Liver (tissue), 9 donors: ENCODE data around the gene EXOG. TPM values are rescaled to one million over a fixed set of nuclear protein-coding genes. Genes with fewer than 3 reads are reported as not detected.

Experiments
- DNase-seq: peaks from one replicate; pipeline ENCODE4 v3.0.0-alpha.2; 2017; ENCODE audit warnings: low spot score
- H3K27ac ChIP-seq, 2 donors: one replicate each; pipeline ENCODE4 v1.7.0; 2013; ENCODE audit warnings: inconsistent platforms in 2 of 2, low read length in 2 of 2, control low read depth in 1 of 2, low read depth in 1 of 2, mild to moderate bottlenecking in 1 of 2
- H3K27me3 ChIP-seq, 4 donors: one replicate each; pipeline versions ENCODE4 v1.6.1 to v1.7.0; 2013; ENCODE audit warnings: low read length in 3 of 4, inconsistent platforms in 1 of 4, mild to moderate bottlenecking in 1 of 4, moderate library complexity in 1 of 4; ENCODE audit not compliant: control insufficient read depth in 4 of 4, insufficient read depth in 4 of 4
- H3K36me3 ChIP-seq, 4 donors: one replicate each; pipeline versions ENCODE4 v1.6.1 to v1.7.0; 2013; ENCODE audit warnings: low read length in 3 of 4, mild to moderate bottlenecking in 3 of 4, low read depth in 1 of 4, moderate library complexity in 1 of 4; ENCODE audit not compliant: control insufficient read depth in 4 of 4, insufficient read depth in 3 of 4
- H3K4me1 ChIP-seq, 4 donors: one replicate each; pipeline versions ENCODE4 v1.6.1 to v1.7.0; 2013; ENCODE audit warnings: low read length in 3 of 4, mild to moderate bottlenecking in 3 of 4, moderate library complexity in 1 of 4; ENCODE audit not compliant: control insufficient read depth in 4 of 4, insufficient read depth in 4 of 4
- H3K4me3 ChIP-seq, 3 donors: one replicate each; pipeline versions ENCODE4 v1.6.1 to v1.7.0; 2013; ENCODE audit warnings: low read length in 3 of 3, control low read depth in 1 of 3, low read depth in 1 of 3, mild to moderate bottlenecking in 1 of 3
- H3K9ac ChIP-seq, 2 donors: one replicate each; pipeline ENCODE4 v1.7.0; 2013; ENCODE audit warnings: low read length in 2 of 2, mild to moderate bottlenecking in 2 of 2, moderate library complexity in 2 of 2, control low read depth in 1 of 2, low read depth in 1 of 2
- H3K9me3 ChIP-seq, 4 donors: one replicate each; pipeline versions ENCODE4 v1.6.1 to v1.7.0; 2013; ENCODE audit warnings: low read length in 3 of 4; ENCODE audit not compliant: control insufficient read depth in 4 of 4
- ATF3 ChIP-seq: IDR thresholded peaks from 2 replicates; pipeline ENCODE4 v1.6.1; 2016; ENCODE audit warnings: antibody characterized with exemption
- CTCF ChIP-seq: fragments of 150-350 bp; IDR thresholded peaks from 2 replicates; pipeline ENCODE4 v1.5.1; 2017; ENCODE audit warnings: improper control_type of control experiment, low read depth, low read length; ENCODE audit not compliant: missing input control
- EGR1 ChIP-seq, 2 donors: IDR thresholded peaks; 2 replicates each; pipeline ENCODE4 v1.6.1; 2016 to 2018; ENCODE audit warnings: antibody characterized with exemption in 2 of 2, low read depth in 2 of 2
- FOXA1 ChIP-seq: IDR thresholded peaks from 2 replicates; pipeline ENCODE4 v1.6.1; 2016; ENCODE audit warnings: antibody characterized with exemption
- FOXA2 ChIP-seq: IDR thresholded peaks from 2 replicates; pipeline ENCODE4 v1.6.1; 2016; ENCODE audit warnings: antibody characterized with exemption
- GABPA ChIP-seq, 2 donors: IDR thresholded peaks in 1 of 2; conservative IDR thresholded peaks in 1 of 2; 2 replicates each; pipeline ENCODE4 v1.6.1; 2016; ENCODE audit warnings: antibody characterized with exemption in 2 of 2, mild to moderate bottlenecking in 1 of 2, moderate library complexity in 1 of 2
- HNF4A ChIP-seq, 2 donors: conservative IDR thresholded peaks; 2 replicates each; pipeline ENCODE4 v1.6.1; 2016; ENCODE audit warnings: antibody characterized with exemption in 2 of 2, mild to moderate bottlenecking in 2 of 2
- HNF4G ChIP-seq: IDR thresholded peaks from 2 replicates; pipeline ENCODE4 v1.6.1; 2016; ENCODE audit warnings: antibody characterized with exemption
- JUND ChIP-seq, 2 donors: IDR thresholded peaks; 2 replicates each; pipeline ENCODE4 v1.6.1; 2016; ENCODE audit warnings: antibody characterized with exemption in 2 of 2
- MAX ChIP-seq: IDR thresholded peaks from 2 replicates; pipeline ENCODE4 v1.6.1; 2016; ENCODE audit warnings: antibody characterized with exemption
- NR2F2 ChIP-seq: IDR thresholded peaks from 2 replicates; pipeline ENCODE4 v1.6.1; 2016; ENCODE audit warnings: antibody characterized with exemption
- RAD21 ChIP-seq, 2 donors: IDR thresholded peaks; 2 replicates each; pipeline ENCODE4 v1.6.1; 2016; ENCODE audit warnings: antibody characterized with exemption in 2 of 2, mild to moderate bottlenecking in 2 of 2
- REST ChIP-seq: IDR thresholded peaks from 2 replicates; pipeline ENCODE4 v1.6.1; 2016; ENCODE audit warnings: antibody characterized with exemption, mild to moderate bottlenecking
- RXRA ChIP-seq, 2 donors: IDR thresholded peaks; 2 replicates each; pipeline ENCODE4 v1.6.1; 2017 to 2018; ENCODE audit warnings: antibody characterized with exemption in 2 of 2, mild to moderate bottlenecking in 1 of 2
- SP1 ChIP-seq: IDR thresholded peaks from 2 replicates; pipeline ENCODE4 v1.6.1; 2018; ENCODE audit warnings: antibody characterized with exemption, mild to moderate bottlenecking
- TAF1 ChIP-seq: conservative IDR thresholded peaks from 2 replicates; pipeline ENCODE4 v1.6.1; 2016; ENCODE audit warnings: antibody characterized with exemption, mild to moderate bottlenecking
- YY1 ChIP-seq: IDR thresholded peaks from 2 replicates; pipeline ENCODE4 v1.6.1; 2016; ENCODE audit warnings: antibody characterized with exemption, mild to moderate bottlenecking
- ZBTB33 ChIP-seq: IDR thresholded peaks from 2 replicates; pipeline ENCODE4 v1.6.1; 2016; ENCODE audit warnings: antibody characterized with exemption
- WGBS: extraction: QIAGEN DNeasy Blood & Tissue Kit; methylation state at CpG from one replicate; pipeline ENCODE4 v1.1.7; 2013; 5-methylcytosine and 5-hydroxymethylcytosine counted together
- polyA plus RNA-seq, 2 donors: library from polyadenylated mRNA; stranded (reverse) in 1 of 2; unstranded in 1 of 2; fragments of 200-250 nt in 1 of 2; fragments of >200 nt in 1 of 2; fragmentation: Nextera tagmentation in 1 of 2; extraction: Ambion mirVana in 1 of 2; gene quantifications; one replicate each; pipeline versions ENCODE4 v1.2.1 to v1.2.3, GENCODE V29; 2013 to 2015
- total RNA-seq, 2 donors: library from RNA; depleted of rRNA; stranded (reverse); fragments of >200 nt; gene quantifications; one replicate each; pipeline ENCODE4 v1.2.3, GENCODE V29; 2014
- donor health status: healthy.
- donor health status: healthy.
- donor health status: healthy.
- donor health status: healthy.
- donor health status: healthy.

The EXOG gene
- total and polyA plus RNA-seq, 4 donors, result 2.1 to 4.4 (median 3.9) TPM

- no peak for TF ChIP-seq ATF3
These were observed 36.4 kb downstream of the EXOG start (continued) for GRCh38 chr3:38532529-38532928.

- Histone ChIP-seq H3K27me3 (no peaks in the 10 kb centered on the region), H3K27ac (no peak overlapping the region), H3K9ac (no peak overlapping the region), H3K4me3 (no peak overlapping the region), H3K4me1 (no peaks in the 10 kb centered on the region), H3K9me3 (peaks cover 0 to 2% (median 0%) of the 10 kb centered on the region in 4 donors), H3K36me3 (no peaks in the 10 kb centered on the region)
- no peak for TF ChIP-seq ATF3
- TF ChIP-seq JUND (IDR thresholded peaks at IDR 0.05), result no peak
- TF ChIP-seq RAD21 (IDR thresholded peaks at IDR 0.05), result no peak
- TF ChIP-seq YY1, result no peak
- no peak for TF ChIP-seq SP1
- TF ChIP-seq RXRA (IDR thresholded peaks at IDR 0.05), result no peak
- no peak for TF ChIP-seq FOXA2
- no peak for DNase-seq
- 89% methylated on average over 13 of the region's 13 CpGs for WGBS
These were observed 37.3 kb downstream of the EXOG start for GRCh38 chr3:38533285-38533976.

GRCh38 chr3:38534180-38534579, 38.0 kb downstream of the EXOG start:
- Histone ChIP-seq H3K9me3 (peaks cover 0 to 2% (median 0%) of the 10 kb centered on the region in 4 donors), H3K27ac (no peak overlapping the region), H3K4me1 (no peaks in the 10 kb centered on the region), H3K36me3 (no peaks in the 10 kb centered on the region), H3K4me3 (no peak overlapping the region), H3K9ac (no peak overlapping the region), H3K27me3 (no peaks in the 10 kb centered on the region)
- TF ChIP-seq NR2F2 (no peak), RAD21 (IDR thresholded peaks at IDR 0.05) (no peak), FOXA1 (no peak), ZBTB33 (no peak), REST (no peak), GABPA (IDR thresholded peaks at IDR 0.05 in 1 of 2, conservative IDR thresholded peaks at IDR 0.05 in 1 of 2) (no peak), TAF1 (no peak), HNF4A (conservative IDR thresholded peaks at IDR 0.05) (no peak), MAX (no peak), FOXA2 (no peak), YY1 (no peak), ATF3 (no peak), SP1 (no peak), EGR1 (IDR thresholded peaks at IDR 0.05; ENCODE audit: low read depth in 2 of 2) (no peak), RXRA (IDR thresholded peaks at IDR 0.05) (no peak), HNF4G (no peak), JUND (IDR thresholded peaks at IDR 0.05) (no peak), CTCF (no peak)
- no peak for DNase-seq
- over 99% methylated on average over 2 of the region's 2 CpGs for WGBS
